Stimulated activated CD8-positive, alpha-beta memory T cell treated with anti-CD3 and anti-CD28 coated beads, Interleukin-7, amount 100 ng/mL, for 48 hours (primary cell): ENCODE data around the gene SPAG8.
A peak's percentile ranks its signal among the peaks of the same experiment; 100 is the strongest.

ENCODE experiments used
- DNase-seq, 2 donors: peaks; one replicate each; pipeline ENCODE4 v3.0.0-alpha.2; 2020; ENCODE audit warnings: low read depth in 1 of 2; ENCODE audit errors: extremely low read depth in 1 of 2

The SPAG8 gene, protein sequence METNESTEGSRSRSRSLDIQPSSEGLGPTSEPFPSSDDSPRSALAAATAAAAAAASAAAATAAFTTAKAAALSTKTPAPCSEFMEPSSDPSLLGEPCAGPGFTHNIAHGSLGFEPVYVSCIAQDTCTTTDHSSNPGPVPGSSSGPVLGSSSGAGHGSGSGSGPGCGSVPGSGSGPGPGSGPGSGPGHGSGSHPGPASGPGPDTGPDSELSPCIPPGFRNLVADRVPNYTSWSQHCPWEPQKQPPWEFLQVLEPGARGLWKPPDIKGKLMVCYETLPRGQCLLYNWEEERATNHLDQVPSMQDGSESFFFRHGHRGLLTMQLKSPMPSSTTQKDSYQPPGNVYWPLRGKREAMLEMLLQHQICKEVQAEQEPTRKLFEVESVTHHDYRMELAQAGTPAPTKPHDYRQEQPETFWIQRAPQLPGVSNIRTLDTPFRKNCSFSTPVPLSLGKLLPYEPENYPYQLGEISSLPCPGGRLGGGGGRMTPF

DNA sequence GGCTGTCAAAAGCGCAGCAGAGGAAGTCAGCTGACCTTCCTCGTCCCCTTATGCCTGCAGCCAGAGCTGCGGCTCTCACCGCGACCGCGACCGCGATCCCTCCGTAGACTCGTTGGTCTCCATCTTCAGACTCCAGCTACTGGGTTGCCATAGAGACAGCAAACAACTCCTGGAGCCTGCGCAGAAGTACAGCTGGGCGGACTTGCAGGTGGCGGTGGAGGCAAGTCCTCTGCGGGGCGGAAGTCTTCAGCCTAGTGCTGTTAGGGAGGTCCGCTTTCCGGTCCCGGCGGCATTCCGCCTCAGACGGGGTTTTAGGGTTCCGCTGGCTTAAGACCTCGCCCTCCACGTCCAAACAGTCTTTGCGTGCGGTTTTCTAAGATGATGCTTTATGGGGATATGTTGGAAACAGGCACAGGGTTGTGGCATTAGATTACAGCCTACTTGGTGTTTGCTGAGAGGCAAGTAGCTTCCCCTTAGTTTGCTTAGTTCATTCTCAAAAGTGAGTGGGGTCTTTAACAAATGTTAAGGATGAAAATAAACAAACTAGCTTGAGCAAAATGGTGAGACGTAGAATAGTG is at the start of gene SPAG8:
SPAG8 (minus strand) TSS at position 238 of the 578 bp plus-strand sequence; CDS start at position 123, 115 bp downstream.
- peak; percentile 88 to 96 for DNase-seq

DNA sequence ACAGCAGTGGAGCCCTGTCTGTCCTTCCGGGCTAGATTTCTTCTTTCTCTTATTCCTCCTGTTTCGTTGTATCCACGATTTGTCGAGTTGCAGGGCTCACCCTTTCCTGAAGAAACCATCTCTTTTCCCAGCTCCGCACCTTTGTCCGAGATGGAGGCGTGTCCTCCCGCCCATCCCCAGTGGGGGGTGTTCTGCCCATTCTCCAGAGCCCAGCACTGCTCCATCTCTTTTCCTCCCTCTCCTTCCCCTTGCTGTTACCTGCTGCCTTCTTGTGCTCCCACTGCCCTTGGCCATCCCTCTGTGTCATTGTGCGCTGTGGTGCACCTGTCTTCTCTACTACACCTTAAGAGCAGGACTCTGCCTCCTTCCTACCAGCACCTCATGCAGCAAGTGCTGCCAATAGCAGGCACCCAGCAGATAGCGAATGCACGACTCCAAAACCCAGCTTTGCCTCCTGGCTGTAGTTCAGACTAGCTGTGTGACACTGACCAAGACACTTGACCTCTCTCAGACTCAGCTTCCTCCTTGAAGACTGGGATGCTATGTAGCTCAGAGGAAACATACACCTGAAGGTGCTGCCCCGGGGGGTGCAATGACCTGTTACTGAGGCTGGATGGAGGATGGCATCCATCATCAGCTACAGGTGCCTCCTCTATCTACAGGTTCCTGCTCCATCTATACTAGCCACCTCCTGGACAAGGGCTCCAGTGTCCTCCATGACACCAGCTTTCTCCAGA is 49.3 kb upstream of the SPAG8 start:
- no peak for DNase-seq

DNA sequence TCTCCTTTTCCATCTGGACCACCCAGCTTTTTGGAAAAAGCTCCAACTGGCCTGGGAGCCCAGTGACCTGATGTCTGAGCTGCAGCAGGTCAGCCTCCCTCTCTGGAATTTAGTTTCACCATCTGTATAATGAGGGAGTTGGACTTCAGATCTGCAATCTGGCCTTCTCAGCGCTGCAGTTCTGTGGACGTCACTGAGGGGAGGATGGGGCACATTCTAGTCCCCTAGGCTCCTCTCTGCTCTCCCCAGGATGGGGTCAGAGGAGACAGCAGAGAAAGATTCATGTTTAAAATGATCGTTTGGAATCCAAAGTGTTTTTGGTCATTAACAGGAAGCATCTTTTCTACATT is 47.9 kb upstream of the SPAG8 start:
- no peak for DNase-seq

DNA sequence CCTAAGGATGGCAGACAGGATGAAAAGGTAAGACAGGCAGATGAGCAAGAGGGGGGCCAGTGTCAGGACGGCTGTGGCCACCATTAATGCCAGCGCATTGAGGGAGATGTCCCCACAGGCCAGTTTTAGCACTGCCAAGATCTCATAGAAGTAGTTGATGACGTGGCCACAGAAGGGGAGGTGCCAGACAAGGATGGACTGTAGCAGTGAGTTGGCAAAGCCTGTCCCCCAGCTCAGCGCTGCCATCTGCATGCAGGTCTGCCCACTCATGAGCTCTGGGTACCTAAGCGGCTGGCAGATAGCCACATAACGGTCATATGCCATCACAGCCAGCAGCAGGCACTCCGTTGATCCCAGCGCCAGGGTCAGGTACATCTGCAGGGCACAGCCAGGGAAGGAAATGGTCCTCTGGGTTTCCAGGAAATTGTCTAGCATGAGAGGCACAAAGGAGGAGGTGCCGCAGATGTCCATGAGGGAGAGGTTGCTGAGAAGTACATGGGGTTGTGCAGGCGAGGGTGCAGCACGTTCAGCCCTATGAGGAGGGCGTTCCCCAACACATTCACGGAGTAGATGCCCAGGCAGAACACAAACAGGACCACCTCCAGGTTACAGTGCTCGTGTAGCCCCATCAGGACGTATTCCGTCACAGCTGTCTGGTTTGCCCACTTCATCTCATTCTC is 47.4 kb upstream of the SPAG8 start:
- DNase-seq, result no peak

DNA sequence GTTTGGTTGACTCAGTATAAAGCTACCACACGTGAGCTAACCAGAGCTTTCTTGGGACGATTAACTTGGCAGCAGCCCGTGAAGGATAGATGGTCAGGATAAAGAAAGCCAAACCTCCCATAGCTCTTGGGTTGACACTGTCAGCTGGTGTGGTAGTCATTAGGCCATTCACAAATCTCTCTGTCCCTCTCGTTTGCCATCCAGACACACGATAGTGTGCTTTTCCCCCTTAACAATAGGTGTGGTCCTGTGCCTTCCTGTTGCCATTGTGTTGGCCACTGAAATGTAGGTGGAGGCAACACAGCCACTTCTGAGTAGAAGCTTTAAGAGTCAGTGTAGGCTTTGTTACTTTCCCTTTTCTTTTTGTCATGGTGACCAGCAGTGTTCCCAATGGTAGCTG is 46.4 kb upstream of the SPAG8 start:
- no peak for DNase-seq

DNA sequence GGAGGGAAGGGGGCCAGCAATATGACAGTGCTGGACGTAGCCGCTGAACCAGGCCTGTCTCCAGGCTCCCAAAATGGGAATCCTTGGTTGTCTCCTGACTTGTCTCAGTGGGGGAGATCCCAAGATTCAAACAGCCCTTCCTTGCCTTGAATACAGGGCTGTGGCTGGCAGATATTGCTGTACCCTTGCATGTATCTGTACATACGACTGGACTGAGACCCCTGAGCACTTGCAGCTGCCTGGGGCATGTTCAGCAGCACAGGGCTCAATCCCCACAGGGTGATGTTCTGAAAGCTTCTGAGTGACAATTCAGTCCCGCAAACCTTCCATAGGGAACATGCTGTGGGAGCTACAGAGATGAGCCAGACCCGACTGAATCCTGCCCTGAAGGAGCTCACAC is 44.8 kb upstream of the SPAG8 start:
- no peak for DNase-seq

DNA sequence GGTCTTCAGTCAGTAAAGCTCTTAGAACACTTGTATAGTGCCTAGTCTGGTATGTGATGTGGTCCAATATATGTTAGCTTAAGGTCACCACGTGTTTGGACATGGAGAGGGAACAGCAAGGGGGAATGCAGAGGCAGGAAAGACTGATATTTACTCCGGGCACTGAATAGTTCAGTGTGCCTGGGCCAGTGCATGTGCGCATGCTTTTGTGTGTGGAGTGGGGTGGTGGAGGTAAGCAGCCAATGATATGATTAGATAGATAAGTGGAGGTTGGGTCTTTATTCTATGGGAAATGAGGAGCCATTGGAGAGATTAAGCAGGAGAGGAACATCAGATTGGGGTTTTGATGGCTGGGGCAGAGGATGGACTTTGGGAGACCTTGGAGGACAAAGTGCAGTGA is 44.1 kb upstream of the SPAG8 start:
- no peak for DNase-seq

DNA sequence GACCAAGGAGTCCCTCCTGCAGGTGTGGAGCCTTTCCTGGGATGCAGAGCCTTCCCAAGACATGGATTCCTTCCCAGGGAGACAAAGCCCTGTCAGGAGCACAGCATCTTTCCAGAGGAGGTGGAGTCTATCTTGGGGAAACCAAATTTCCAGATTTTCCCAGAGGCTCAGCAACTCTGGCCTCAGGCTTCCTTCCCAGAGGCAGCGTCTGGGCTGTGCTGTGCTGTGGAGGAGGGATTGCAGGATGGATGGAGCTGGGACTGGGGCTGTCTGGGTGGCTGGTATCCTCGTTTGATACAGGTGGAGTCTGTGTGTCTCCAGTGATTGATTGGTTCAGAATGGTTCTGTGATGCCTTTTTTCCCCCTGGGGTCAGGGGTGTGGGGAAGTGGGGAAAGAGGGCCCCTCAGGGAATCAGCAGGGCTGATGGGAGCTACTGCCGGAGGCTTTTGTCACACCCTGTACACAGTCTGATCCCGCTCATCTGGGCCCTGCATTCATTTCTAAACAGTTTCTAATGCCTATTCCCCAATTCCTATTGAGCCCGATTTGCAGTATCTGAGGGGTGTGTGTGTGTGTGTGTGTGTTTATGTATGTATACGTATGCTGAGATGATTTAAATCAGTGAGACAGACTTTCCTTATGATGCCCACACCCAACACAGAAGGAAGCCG is 42.2 kb upstream of the SPAG8 start:
- DNase-seq, result no peak

DNA sequence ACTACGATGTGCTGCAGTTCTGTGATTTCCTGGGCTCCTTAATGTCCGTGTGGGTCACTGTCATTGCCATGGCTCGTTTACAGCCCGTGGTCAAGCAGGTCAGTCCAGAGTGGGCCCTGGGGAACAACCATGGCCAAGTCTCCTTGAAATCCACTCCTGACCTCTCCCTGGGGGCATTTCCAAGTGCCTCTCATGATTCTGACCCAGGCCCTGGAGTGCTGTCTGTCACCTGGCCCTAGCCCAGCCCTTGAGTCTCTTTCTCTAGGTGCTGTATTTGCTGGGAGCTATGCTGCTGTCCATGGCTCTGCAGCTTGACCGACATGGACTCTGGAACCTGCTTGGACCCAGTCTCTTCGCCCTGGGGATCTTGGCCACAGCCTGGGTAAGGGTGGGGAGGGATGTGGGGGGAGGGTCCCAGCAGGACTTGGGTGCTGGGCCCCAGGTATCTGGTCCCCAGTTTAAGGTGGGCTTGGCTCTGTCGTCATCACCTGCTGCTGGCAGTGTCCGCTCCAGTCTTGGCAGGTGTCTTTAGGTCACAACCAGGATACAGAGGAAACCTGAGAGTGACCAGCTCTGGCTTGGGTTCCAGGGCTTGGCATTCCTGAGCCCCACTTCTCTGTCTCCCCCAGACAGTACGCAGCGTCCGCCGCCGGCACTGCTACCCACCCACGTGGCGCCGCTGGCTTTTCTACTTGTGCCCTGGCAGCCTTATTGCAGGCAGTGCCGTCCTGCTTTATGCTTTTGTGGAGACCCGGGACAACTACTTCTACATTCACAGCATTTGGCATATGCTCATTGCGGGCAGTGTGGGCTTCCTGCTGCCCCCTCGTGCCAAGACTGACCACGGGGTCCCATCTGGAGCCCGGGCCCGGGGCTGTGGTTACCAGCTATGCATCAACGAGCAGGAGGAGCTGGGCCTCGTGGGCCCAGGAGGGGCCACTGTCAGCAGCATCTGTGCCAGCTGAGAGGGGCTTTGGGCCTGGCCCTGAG is 41.1 kb upstream of the SPAG8 start:
- no peak for DNase-seq

DNA sequence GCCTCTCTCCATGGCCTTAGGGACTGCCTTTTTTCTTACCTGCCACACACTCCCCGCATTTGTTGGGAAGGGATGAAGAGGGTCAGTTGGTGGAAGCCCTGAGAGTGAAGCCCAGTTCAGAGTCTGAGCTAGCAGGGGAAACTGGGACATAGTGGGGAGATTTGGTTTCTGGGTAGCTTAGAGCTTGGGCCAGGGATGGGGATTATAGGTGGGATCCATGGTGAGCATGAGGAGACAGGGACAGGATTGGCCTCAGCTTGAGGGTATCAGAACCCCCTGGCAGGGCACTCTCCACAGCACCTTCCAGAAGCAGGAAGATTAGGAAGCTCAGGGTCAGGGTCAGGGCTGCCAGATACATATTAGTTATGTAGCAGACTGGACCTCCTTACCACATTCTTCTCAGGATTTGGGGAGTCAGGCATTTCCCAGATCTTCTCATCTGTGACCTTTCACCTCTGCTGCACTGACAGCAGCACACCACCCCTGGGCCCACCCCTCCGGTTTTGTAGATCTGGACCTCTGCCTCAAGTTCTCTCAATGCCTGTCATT is 40.3 kb upstream of the SPAG8 start:
- DNase-seq, result no peak

DNA sequence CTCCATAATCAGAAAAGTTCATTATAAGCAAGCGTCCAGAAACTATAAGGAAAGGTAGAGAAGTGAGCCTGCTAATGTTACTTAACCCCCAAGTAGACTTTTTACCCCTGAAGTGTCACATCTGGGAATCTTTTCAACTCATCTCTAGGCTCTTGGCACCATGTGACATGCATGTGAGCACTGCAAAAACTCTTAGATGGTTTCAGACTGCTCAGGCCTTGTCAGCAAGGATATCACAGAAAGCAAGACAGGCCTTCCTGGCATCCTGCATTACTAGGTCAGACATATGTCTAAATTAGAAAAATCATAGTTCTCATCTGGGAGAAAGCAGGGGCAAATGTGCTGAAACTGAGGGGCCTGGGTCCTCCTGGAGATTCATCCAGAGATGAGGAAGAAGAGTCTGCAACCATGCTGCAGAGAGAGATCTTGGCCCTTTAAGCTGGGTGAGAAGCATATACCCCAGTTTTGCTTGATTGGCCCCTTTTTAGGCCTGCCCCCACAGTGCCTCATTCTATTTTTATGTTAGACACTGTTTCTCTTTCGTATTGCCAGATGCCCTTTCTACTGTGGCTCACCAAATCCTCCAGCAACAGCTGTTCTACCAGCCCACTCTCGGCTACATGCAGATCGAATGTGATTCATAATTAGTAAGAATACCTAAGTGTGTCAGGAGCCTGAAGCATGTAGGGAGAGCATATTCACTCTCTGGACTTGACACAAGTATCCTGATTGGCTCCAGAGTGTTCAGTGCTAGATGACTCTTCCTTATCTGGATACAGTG is 35.9 kb upstream of the SPAG8 start:
- DNase-seq, result peak; percentile 37 to 60

DNA sequence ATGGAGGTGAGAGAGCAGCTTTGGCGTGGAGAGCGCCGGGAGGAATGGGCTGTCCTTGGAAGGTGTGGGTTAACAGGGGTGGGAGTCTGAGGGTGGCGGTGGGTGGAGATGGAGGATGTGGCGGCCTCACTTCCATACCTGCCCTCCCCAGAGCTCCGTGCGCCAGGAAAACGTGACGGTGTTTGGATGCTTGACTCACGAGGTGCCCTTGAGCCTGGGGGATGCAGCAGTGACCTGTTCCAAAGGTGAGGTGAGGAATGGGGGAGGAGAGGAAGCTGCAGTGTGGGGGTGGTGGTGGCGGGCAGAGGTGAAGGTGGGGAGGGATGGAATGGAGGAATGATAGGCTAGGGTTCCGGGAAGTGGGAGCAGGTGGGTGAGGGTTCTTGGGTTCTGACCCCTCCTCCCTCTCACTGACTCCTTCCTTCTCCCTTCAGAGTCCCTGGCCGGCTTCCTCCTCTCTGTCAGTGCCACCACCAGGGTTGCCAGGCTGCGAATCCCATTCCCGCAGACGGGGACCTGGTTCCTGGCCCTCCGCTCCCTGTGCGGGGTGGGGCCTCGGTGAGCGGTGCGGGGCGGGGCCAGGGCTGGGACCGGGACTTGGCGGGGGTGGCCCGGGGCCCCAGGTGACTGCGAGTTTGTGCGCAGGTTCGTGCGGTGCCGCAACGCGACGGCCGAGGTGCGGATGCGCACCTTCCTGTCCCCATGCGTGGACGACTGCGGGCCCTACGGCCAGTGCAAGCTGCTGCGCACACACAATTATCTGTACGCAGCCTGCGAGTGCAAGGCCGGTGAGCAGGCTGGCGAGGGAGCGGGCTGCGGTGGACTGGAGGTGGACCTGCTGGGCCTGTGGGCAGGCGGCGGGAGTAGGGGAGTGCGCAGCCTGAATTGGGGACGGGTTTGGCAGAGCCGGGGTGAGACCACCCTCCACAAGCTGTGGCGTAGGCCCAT is 34.0 kb upstream of the SPAG8 start:
- DNase-seq, result no peak

DNA sequence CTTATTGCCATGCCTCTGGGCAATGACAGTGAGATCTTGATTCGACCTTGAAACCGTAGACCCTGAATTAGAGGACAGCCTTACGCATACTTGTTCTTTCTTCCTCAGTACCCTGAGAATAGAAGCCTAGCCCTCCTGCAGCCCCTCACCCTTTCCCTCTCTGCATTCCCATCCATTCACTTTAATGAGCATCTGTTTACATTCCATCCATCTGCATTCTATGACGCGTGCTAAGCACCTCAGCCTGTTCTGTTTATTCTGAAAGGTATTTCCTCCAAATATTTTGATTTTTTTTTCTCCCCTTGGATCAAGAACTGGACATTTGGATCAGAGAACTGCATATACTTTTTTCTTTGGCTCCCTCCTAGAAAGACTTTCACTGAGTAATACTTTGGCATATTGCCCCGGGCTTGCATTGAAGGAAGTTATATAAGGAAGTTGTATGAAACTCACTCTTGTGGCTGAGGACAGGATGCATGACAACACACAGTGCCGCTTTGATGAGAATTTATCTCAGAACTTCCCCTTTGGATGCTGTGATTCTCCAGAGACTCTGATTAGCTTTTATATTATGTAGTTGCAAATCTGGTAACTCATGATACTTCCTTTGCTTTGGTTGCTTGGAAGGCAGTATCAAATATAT is 32.7 kb upstream of the SPAG8 start:
- no peak for DNase-seq

DNA sequence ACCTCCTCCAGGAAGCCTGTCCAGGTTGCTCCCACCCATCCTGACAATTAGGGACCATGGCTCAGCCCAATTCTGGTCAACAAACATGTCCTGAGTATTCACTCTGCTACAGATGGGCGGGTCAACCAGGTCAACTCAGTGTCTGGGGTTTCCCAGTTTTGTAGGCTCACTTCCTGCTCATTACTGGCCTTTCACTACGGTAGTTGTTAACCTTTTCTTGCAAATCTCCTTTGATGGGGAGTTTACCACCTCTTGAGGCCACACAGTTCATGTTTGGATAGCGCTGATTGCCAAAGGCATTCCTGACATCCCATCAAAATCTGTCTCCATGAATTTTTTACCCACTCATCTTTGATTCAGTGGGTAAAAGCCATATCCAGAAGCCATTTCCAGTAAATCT is 30.7 kb upstream of the SPAG8 start:
- no peak for DNase-seq

DNA sequence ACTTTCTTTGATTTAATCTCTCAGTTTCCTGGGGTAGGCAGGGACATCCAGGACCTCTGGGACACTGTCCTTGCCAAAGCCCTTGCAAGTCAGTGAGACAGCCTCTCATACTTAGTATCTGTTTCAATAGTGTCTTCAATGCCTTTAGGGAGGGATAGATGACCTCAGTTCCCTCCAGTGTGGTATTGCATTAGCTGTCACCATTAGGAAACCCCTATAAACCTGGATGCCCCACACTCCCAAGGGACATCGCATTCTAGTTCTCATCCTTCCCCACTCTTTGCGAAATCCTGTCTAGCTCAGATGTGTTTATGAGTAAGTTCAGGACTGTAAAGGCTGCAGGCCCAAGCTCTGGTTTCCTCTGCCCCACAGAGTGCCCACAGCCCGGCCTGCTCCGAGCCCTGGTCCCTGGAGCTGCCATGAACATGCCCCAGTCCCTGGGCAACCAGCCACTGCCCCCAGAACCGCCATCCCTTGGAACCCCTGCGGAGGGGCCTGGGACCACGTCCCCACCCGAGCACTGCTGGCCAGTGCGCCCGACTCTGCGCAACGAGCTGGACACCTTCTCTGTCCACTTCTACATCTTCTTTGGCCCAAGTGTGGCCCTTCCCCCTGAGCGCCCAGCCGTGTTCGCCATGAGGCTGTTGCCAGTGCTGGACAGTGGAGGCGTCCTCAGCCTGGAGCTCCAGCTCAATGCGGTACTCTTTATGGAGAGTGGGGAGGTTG is 30.1 kb upstream of the SPAG8 start:
- no peak for DNase-seq

DNA sequence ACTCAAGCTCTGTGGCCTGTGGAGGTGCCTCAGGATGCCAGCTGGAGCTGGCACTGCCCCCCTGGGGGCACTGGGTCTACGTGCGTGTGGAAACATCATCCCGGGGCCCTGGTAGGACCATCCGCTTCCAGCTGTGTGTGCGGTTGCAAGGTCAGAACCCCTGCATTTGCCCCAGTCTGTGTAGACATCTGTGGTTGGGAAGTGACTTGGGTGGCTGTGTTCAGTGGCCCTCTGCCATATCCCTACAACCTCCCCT is 29.5 kb upstream of the SPAG8 start:
- no peak for DNase-seq
